BE2C (cell line): ENCODE data around the gene MCC.

Experiments used
- DNase-seq: peaks from one replicate; pipeline ENCODE4 v3.0.0-alpha.2; 2020
- H3K27me3 ChIP-seq: fragments of 250-450 bp; sonication (Bioruptor Pico); 2 replicates; pipeline ENCODE4 v1.5.1; 2020; ENCODE audit warnings: mild to moderate bottlenecking
- H3K36me3 ChIP-seq: fragments of 250-450 bp; sonication (Bioruptor Pico); 2 replicates; pipeline ENCODE4 v1.5.1; 2020; ENCODE audit warnings: mild to moderate bottlenecking
- H3K4me1 ChIP-seq: fragments of 250-450 bp; sonication (Bioruptor Pico); 2 replicates; pipeline ENCODE4 v1.5.1; 2020
- H3K4me3 ChIP-seq: 2 replicates; pipeline ENCODE4 v1.5.1; 2011; ENCODE audit warnings: low read depth, low read length
- H3K9me3 ChIP-seq: fragments of 250-450 bp; sonication (Bioruptor Pico); 2 replicates; pipeline ENCODE4 v1.5.1; 2020
- CTCF ChIP-seq: IDR thresholded peaks from 2 replicates; pipeline ENCODE4 v1.5.1; 2012; ENCODE audit warnings: mild to moderate bottlenecking, low read depth, low read length

MCC gene

GRCh38 chr5:113048931-113049330 lies 439.3 kb downstream of the MCC start:
- no peak for DNase-seq
- TF ChIP-seq CTCF, result no peak
- peaks cover 4% of the 10 kb centered on the region for H3K4me1 ChIP-seq
- H3K27me3 ChIP-seq, result no peaks in the 10 kb centered on the region
- no peaks in the 10 kb centered on the region for H3K9me3 ChIP-seq
- H3K4me3 ChIP-seq, result no peak overlapping the region
- peaks cover 88% of the 10 kb centered on the region for H3K36me3 ChIP-seq

- peaks cover 14% of the 10 kb centered on the region for H3K4me1 ChIP-seq
- DNase-seq, result no peak
- H3K36me3 ChIP-seq, result peaks cover 84% of the 10 kb centered on the region
- H3K27me3 ChIP-seq, result no peaks in the 10 kb centered on the region
- TF ChIP-seq CTCF, result no peak
- H3K9me3 ChIP-seq, result no peaks in the 10 kb centered on the region
- no peak overlapping the region for H3K4me3 ChIP-seq
Observed at GRCh38 chr5:113047733-113048652, 440.3 kb downstream of the MCC start.

- H3K4me3 ChIP-seq, result no peak overlapping the region
- no peak for DNase-seq
- peaks cover 84% of the 10 kb centered on the region for H3K36me3 ChIP-seq
- no peak for TF ChIP-seq CTCF
- peaks cover 18% of the 10 kb centered on the region for H3K4me1 ChIP-seq
- H3K9me3 ChIP-seq, result no peaks in the 10 kb centered on the region
- no peaks in the 10 kb centered on the region for H3K27me3 ChIP-seq
Observed at GRCh38 chr5:113047234-113047633, 441.0 kb downstream of the MCC start.

GRCh38 chr5:113044776-113045465 lies 443.3 kb downstream of the MCC start:
- no peak for TF ChIP-seq CTCF
- no peaks in the 10 kb centered on the region for H3K27me3 ChIP-seq
- peaks cover 18% of the 10 kb centered on the region for H3K4me1 ChIP-seq
- H3K9me3 ChIP-seq, result no peaks in the 10 kb centered on the region
- no peak for DNase-seq
- H3K4me3 ChIP-seq, result no peak overlapping the region
- peaks cover 80% of the 10 kb centered on the region for H3K36me3 ChIP-seq

- peak; percentile 40 for TF ChIP-seq CTCF
- H3K9me3 ChIP-seq, result no peaks in the 10 kb centered on the region
- no peak overlapping the region for H3K4me3 ChIP-seq
- no peaks in the 10 kb centered on the region for H3K27me3 ChIP-seq
- peaks cover 75% of the 10 kb centered on the region for H3K36me3 ChIP-seq
- DNase-seq, result peak; percentile 81
- H3K4me1 ChIP-seq, result peaks cover 18% of the 10 kb centered on the region
Observed at GRCh38 chr5:113043491-113043931, 444.7 kb downstream of the MCC start.
